Gastroesophageal sphincter (tissue), 3 donors: ENCODE measurements around the gene BANK1.

ENCODE experiments used
- POLR2A ChIP-seq, 2 donors: fragments of 450-650 bp; IDR thresholded peaks; one replicate each; pipeline ENCODE4 v1.6.1; 2017; ENCODE audit warnings: antibody characterized with exemption in 2 of 2, mild to moderate bottlenecking in 2 of 2, moderate library complexity in 1 of 2
- TF ChIP-seq, protein P1 (sequence below), 4 experiments: fragments of 200-600 bp in 2 of 4; fragments of 450-650 bp in 2 of 4; sonication (generic) in 1 of 4; IDR thresholded peaks; one replicate each; pipeline ENCODE4 v1.5.1; 2017 to 2019; ENCODE audit warnings: antibody characterized with exemption in 4 of 4, mild to moderate bottlenecking in 2 of 4, moderate library complexity in 2 of 4

DNA sequence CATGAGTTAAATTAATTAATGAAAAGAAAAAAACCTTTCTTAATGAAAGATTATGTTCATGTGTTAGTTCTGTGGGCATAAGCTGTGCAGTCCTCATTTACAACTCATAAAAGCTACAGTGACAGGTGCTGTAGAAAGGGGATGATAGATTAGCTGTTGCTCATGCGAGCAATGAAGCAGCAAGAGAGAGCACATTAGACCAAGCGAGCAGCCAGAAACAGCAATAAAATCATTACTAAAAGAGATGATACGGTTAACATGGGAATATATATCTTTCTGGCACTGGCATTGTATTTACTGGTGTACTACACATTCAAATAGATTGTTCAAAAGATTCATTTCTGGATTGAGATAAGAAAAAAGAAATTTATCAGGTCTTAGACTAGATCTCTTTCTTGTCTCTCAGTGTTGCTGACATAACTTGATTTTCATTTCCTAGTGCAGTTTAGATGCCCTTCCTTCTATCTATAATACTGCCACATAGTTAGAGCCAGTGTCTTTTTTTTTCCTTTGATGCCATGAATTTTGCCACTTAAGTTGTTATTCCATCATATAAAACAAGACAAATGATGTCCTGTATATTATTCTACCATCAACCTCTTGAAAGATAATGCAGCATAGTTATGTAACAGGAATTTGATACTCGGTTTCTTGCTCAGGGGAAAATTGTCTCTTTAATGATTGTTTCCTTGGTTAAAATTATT is 164.6 kb downstream of the BANK1 start:
- TF ChIP-seq POLR2A (IDR thresholded peaks at IDR 0.05), result no peak
- TF ChIP-seq, protein P1, sequence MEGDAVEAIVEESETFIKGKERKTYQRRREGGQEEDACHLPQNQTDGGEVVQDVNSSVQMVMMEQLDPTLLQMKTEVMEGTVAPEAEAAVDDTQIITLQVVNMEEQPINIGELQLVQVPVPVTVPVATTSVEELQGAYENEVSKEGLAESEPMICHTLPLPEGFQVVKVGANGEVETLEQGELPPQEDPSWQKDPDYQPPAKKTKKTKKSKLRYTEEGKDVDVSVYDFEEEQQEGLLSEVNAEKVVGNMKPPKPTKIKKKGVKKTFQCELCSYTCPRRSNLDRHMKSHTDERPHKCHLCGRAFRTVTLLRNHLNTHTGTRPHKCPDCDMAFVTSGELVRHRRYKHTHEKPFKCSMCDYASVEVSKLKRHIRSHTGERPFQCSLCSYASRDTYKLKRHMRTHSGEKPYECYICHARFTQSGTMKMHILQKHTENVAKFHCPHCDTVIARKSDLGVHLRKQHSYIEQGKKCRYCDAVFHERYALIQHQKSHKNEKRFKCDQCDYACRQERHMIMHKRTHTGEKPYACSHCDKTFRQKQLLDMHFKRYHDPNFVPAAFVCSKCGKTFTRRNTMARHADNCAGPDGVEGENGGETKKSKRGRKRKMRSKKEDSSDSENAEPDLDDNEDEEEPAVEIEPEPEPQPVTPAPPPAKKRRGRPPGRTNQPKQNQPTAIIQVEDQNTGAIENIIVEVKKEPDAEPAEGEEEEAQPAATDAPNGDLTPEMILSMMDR (IDR thresholded peaks at IDR 0.05), result no peak
